Measurements from ENCODE around the gene CXXC5.

CXXC5 gene

GRCh38 chr5:139695178-139695573 is 47.0 kb downstream of the CXXC5 start:
- DNase-seq = no peak

- no peak for DNase-seq
Observed at GRCh38 chr5:139696167-139696893, 48.2 kb downstream of the CXXC5 start.

- DNase-seq = no peak
Observed at GRCh38 chr5:139696894-139697658, 48.9 kb downstream of the CXXC5 start.

- no peak for DNase-seq
Observed at GRCh38 chr5:139698490-139699146, 50.5 kb downstream of the CXXC5 start.

GRCh38 chr5:139699351-139699750 is 51.2 kb downstream of the CXXC5 start:
- no peak for DNase-seq

- no peak for DNase-seq
Observed at GRCh38 chr5:139700711-139701055, 52.5 kb downstream of the CXXC5 start.

GRCh38 chr5:139701056-139701741 is 53.0 kb downstream of the CXXC5 start:
- DNase-seq = no peak

- DNase-seq = no peak
Observed at GRCh38 chr5:139702548-139702947, 54.4 kb downstream of the CXXC5 start.

- DNase-seq = no peak
Observed at GRCh38 chr5:139704748-139705147, 56.6 kb downstream of the CXXC5 start.

- DNase-seq = no peak
Observed at GRCh38 chr5:139705191-139705590, 57.0 kb downstream of the CXXC5 start.

- DNase-seq = no peak
Observed at GRCh38 chr5:139705655-139706587, 57.8 kb downstream of the CXXC5 start.

GRCh38 chr5:139707445-139708003 is 59.4 kb downstream of the CXXC5 start:
- no peak for DNase-seq

- no peak for DNase-seq
Observed at GRCh38 chr5:139708434-139708861, 60.3 kb downstream of the CXXC5 start.

GRCh38 chr5:139708877-139709581 is 60.9 kb downstream of the CXXC5 start:
- DNase-seq = no peak

GRCh38 chr5:139709582-139710318 is 61.6 kb downstream of the CXXC5 start:
- no peak for DNase-seq

- peak; percentile 34 for DNase-seq
Observed at GRCh38 chr5:139710319-139711066, 62.3 kb downstream of the CXXC5 start.

- DNase-seq = peak; percentile 44
Observed at GRCh38 chr5:139711067-139711905, 63.1 kb downstream of the CXXC5 start.

GRCh38 chr5:139711906-139712224 is 63.7 kb downstream of the CXXC5 start:
- DNase-seq = no peak

GRCh38 chr5:139712412-139712811 is 64.3 kb downstream of the CXXC5 start:
- DNase-seq = no peak

Data from stimulated activated naive CD4-positive, alpha-beta T cell treated with Interleukin-2 at 50 U/mL for 16 hours (primary cell).